ENCODE measurements around the gene TFF2. TPM values are rescaled to one million over a fixed set of nuclear protein-coding genes. Genes with fewer than 3 reads are reported as not detected.

Gene TFF2
- total RNA-seq, 2 experiments from 2014 or later, result not detected

DNA sequence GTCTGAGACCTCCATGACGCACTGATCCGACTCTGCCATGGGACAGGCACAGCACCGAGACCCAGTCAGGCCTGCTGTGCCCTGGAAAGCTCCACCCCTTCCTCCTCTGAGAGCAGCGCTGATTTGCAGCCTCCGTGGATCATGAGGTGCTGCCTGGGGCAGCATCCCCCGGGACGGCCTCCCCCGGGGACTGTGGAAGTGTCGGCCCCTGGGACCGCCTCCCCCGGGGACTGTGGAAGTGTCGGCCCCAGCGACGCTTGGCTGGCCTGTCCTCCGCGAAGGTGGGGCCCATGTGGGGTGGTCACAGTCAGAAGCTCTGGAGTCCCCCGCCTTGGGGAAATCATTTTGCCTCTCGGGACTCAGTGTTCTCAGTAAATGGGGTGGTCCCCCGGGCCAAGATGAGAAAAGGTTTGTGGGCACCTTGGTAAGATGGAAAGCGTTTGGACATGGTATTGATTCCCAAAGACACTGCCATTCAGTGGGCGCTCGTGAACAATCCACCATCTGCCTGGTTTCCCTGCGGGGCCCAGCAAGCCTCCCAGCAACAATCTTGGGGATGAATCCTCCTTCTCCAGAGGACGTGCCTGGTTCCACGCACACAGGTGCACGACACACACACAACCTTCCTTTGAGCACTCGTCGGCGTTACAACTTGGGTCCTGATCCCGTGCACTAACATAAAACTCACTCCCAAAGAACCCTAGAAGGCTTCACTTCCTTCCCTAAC, 3.0 kb downstream of the TFF2 start:
- no peak for DNase-seq
- no peaks in the 10 kb centered on the region for H3K4me1 Mint-ChIP-seq
- no peaks in the 10 kb centered on the region for H3K36me3 Mint-ChIP-seq (ENCODE audit: low read depth)
- no peaks in the 10 kb centered on the region for H3K27me3 Mint-ChIP-seq
- no peak overlapping the region for H3K27ac Mint-ChIP-seq
- ChIA-PET POLR2A (no interaction called here), CTCF (no interaction called here)
- H3K4me3 Mint-ChIP-seq, result no peak overlapping the region
- H3K9me3 Mint-ChIP-seq, result no peaks in the 10 kb centered on the region

DNA sequence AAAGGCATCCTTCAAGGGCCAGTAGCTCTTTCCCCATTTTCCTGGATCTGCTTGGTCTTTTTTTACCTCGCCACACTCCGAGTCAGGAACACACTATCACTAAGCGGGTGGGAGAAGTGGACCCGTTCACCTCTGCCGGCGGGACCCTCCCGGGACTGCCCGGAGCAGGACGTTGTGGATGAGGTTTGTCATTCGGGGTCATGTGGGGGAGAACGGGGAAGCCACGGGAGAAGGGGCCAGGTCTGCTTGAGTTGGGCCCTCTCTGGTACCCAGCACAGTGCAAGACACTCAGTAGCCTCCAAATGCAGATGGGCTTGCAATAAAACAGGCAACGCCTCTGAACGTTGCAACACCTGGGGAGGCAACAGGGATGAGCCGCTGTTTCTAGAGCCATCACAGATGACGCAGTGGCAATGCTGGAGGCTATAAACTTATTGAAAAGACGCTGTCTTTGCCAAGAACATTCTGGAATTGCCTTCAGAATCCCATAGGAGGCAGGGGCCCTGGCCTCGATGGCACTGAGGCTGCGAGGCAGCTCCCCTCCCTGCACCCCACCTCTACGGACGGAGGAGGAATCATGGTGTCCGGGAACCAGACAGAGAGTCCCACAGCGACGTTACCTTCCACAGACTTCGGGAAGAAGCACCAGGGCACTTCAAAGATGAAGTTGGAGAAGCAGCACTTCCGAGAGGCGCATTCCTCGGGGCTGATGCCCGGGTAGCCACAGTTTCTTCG, 3.8 kb downstream of the TFF2 start:
- Mint-ChIP-seq H3K27ac (no peak overlapping the region), H3K36me3 (ENCODE audit: low read depth) (no peaks in the 10 kb centered on the region), H3K27me3 (no peaks in the 10 kb centered on the region), H3K4me3 (no peak overlapping the region), H3K9me3 (no peaks in the 10 kb centered on the region), H3K4me1 (no peaks in the 10 kb centered on the region)
- ChIA-PET POLR2A (no interaction called here), CTCF (no interaction called here)
- DNase-seq, result peak; percentile 7

DNA sequence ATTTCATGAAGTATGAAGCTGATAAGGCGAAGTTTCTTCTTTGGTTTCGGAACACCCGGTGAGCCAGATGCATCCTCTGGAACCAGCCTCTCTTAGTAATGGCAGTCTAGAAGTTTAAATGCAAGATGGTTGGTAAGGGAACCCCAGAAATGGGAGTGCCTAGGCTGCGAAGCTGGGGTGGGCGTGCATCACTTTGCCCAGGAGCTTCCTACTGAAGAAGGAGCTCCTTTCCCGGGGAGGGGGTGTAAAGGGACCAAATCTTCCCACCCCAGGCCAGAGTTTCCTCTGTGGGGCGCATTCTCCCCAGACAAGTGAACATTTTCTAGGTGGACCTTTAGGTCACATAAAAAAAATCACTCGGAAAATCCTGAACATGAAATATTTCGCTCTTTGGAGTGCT, 4.4 kb downstream of the TFF2 start:
- H3K27me3 Mint-ChIP-seq, result no peaks in the 10 kb centered on the region
- DNase-seq, result no peak
- no peak overlapping the region for H3K4me3 Mint-ChIP-seq
- no peaks in the 10 kb centered on the region for H3K9me3 Mint-ChIP-seq
- no peaks in the 10 kb centered on the region for H3K4me1 Mint-ChIP-seq
- no peak overlapping the region for H3K27ac Mint-ChIP-seq
- H3K36me3 Mint-ChIP-seq (ENCODE audit: low read depth), result no peaks in the 10 kb centered on the region
- CTCF ChIA-PET, result no interaction called here
- POLR2A ChIA-PET, result no interaction called here

DNA sequence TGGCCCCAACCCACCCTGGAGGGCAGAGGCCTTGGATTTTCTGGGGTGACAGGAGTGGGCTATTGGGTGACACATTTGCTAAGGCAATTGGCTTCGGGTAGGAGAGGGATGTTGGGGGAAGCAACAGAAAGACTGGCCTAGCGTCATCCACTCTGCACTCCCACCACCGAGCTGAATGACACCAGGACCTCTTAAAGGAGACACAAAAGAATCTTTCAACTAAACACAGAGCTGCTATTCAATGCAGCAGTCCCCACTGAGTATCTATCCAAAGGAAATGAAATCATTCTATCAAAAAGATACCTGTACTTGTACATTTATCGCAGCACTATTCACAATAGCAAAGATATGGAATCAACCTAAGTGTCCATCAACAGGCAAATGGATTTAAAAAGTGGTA, 6.2 kb downstream of the TFF2 start:
- H3K4me1 Mint-ChIP-seq, result no peaks in the 10 kb centered on the region
- no peaks in the 10 kb centered on the region for H3K36me3 Mint-ChIP-seq (ENCODE audit: low read depth)
- ChIA-PET CTCF (interaction anchor here (0.7 kb wide), 1 partner anchor 124 kb away, joined by 3 read pairs; no protein-coding TSS in a partner anchor), POLR2A (no interaction called here)
- H3K4me3 Mint-ChIP-seq, result no peak overlapping the region
- H3K27ac Mint-ChIP-seq, result no peak overlapping the region
- H3K27me3 Mint-ChIP-seq, result no peaks in the 10 kb centered on the region
- H3K9me3 Mint-ChIP-seq, result no peaks in the 10 kb centered on the region
- DNase-seq, result peak; percentile 8

DNA sequence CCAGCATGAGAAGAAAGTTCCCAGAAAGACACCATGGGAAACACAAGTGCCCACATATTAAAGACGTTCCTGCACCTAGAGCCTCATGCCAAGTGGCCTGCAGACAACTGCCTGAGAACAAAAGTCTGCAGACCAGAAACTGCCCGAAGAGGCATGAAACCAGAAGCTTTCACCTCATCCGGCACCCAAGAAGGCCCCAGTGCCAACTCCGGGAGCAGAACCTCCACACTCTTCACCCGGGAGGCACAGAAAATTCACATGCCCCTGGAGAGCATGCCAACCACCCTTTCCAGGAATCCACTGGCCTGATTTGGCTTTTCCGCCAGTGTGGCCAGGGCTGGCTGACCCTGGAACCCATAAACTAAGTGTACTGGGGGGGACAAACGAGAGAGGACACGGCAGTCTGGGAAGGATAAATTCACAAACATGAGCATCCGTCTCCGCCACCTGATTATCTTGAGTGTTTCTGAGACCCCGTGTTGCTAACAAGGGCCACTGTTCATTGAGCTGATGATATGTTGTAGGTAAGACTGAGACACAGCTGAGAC, 6.8 kb downstream of the TFF2 start:
- Mint-ChIP-seq H3K27ac (no peak overlapping the region), H3K27me3 (no peaks in the 10 kb centered on the region), H3K9me3 (no peaks in the 10 kb centered on the region), H3K36me3 (ENCODE audit: low read depth) (no peaks in the 10 kb centered on the region), H3K4me1 (peaks cover 4% of the 10 kb centered on the region), H3K4me3 (no peak overlapping the region)
- peak; percentile 11 for DNase-seq
- ChIA-PET CTCF (interaction anchor here (0.7 kb wide), 1 partner anchor 124 kb away, joined by 3 read pairs; no protein-coding TSS in a partner anchor), POLR2A (no interaction called here)

DNA sequence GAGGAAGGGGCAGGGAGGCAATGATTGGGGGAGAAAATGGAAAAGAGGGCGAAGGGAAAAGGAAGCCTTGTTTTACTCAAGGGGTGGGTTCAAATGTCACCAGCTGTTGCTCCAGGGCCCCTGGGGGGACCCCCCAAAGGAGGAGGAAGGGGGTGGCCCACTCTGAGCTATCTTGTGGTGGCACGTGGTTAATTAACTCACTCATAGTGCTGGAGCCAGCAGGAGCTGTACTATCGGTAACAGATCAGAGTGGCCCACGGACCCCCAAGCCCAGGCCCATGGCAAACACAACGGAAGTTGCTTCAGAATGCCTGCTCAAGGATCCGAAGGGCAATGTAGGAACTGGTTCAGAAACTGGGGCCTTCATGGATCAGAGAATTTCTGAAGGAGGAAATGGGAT, 7.2 kb downstream of the TFF2 start:
- CTCF ChIA-PET, result no interaction called here
- H3K4me3 Mint-ChIP-seq, result no peak overlapping the region
- no peak for DNase-seq
- no peaks in the 10 kb centered on the region for H3K27me3 Mint-ChIP-seq
- H3K36me3 Mint-ChIP-seq (ENCODE audit: low read depth), result no peaks in the 10 kb centered on the region
- H3K4me1 Mint-ChIP-seq, result peaks cover 9% of the 10 kb centered on the region
- no peak overlapping the region for H3K27ac Mint-ChIP-seq
- H3K9me3 Mint-ChIP-seq, result no peaks in the 10 kb centered on the region
- POLR2A ChIA-PET, result no interaction called here

DNA sequence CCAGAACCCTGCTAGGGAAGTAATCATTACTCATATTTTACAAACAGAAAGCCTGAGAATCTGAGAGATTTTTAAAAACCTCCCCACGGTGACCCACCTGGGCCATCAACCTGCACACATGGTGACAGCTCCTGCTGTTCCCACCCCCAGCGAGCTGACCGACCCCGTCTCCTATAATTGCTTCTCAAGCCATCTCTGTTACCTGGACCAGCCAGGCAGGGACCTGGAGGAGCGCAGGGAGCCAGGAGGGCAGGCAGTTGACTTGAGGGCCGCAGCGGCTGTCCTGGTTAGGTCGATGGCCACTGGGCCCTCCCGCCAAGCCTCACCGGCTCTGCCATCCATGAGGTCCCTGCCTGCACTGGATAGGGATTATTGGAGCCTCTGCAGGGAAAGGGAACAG, 7.7 kb downstream of the TFF2 start:
- Mint-ChIP-seq H3K27me3 (no peaks in the 10 kb centered on the region), H3K27ac (no peak overlapping the region), H3K36me3 (ENCODE audit: low read depth) (no peaks in the 10 kb centered on the region), H3K9me3 (no peaks in the 10 kb centered on the region), H3K4me3 (no peak overlapping the region), H3K4me1 (peaks cover 13% of the 10 kb centered on the region)
- POLR2A ChIA-PET, result no interaction called here
- CTCF ChIA-PET, result interaction anchor here (2.0 kb wide), 1 partner anchor 32 kb away, joined by 4 read pairs; no protein-coding TSS in a partner anchor
- DNase-seq, result no peak

DNA sequence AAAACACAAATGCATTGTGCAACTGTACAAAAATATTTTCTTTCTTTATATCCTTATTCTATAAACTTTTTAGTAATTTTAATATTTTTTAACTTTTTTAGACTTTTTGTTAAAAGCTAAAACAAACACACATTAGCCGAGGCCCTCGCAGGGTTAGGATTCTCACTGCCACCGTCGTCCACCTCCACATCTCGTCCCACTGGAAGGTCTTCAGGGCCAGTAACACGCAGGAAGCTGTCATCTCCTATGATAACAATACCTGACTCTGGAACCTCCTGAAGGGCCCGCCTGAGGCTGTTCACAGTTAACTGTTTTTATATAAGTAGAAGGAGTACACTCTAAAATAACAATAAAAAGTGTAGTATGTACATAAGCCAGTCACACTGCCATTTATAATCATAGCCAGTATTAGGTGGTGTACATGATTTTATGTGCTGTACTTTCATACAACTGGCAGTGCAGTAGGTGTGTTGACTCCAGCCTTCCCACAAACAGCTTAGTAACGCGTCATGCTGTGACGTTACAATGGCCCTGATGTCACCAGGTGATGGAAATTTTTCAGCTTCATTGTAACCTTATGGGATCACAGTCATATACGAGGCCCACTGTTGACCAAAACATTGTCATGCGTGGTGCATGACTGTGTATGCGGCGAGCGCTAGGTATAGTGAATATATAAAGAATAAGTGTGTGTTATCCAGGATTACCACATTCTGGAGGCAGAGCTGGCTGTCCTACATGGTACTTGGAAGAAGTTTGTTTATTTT, 8.8 kb downstream of the TFF2 start:
- CTCF ChIA-PET, result interaction anchor here (2.0 kb wide), 1 partner anchor 31 kb away, joined by 4 read pairs; no protein-coding TSS in a partner anchor
- H3K27me3 Mint-ChIP-seq, result peaks cover 9% of the 10 kb centered on the region
- DNase-seq, result no peak
- no peaks in the 10 kb centered on the region for H3K36me3 Mint-ChIP-seq (ENCODE audit: low read depth)
- no peak overlapping the region for H3K4me3 Mint-ChIP-seq
- H3K4me1 Mint-ChIP-seq, result peaks cover 19% of the 10 kb centered on the region
- POLR2A ChIA-PET, result no interaction called here
- H3K9me3 Mint-ChIP-seq, result no peaks in the 10 kb centered on the region
- H3K27ac Mint-ChIP-seq, result no peak overlapping the region

DNA sequence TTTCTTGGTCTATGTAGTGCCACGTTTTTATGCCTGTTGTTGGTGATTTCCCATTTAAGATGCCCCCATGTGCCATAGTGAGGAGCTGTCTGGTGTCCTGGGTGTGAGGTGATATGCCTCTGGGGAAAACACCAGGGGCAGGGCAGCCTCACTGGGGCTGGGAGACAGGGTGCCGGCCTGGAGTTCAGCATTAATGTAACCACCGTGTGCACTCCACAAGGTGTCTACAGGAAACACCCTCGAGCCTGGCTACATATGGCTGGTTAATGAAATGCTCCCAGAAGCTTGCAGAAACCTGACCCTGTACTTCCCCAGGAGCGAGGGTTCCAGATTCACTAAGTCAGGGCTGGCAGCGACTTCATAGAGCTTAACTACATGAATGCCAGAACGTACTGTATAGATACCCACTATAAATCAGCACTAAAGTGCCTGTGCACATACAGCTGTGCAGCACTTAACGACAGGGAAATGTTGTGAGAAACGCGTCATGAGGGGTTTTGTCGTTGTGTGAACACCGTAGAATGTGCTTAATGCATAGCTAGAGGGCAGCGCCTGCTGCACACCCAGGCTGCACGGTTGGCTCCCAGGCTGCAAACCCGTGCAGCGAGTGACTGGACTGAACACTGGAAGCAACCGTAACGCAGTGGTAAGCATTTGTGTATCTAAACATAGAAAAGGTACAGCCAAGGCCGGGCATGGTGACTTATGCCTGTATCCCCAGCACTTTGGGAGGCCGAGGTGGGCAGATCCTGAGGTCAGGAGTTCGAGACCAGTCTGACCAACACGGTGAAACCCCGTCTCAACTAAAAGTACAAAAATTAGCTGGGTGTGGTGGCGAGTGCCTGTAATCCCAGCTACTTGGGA, 10.4 kb downstream of the TFF2 start:
- H3K4me3 Mint-ChIP-seq, result no peak overlapping the region
- ChIA-PET POLR2A (interaction anchor here (0.7 to 1.3 kb wide), 2 partner anchors 83 to 120 kb away, joined by 3 to 4 read pairs; no protein-coding TSS in a partner anchor), CTCF (no interaction called here)
- H3K36me3 Mint-ChIP-seq (ENCODE audit: low read depth), result no peaks in the 10 kb centered on the region
- H3K9me3 Mint-ChIP-seq, result no peaks in the 10 kb centered on the region
- no peak overlapping the region for H3K27ac Mint-ChIP-seq
- peaks cover 21% of the 10 kb centered on the region for H3K27me3 Mint-ChIP-seq
- DNase-seq, result peak; percentile 15
- peaks cover 19% of the 10 kb centered on the region for H3K4me1 Mint-ChIP-seq

DNA sequence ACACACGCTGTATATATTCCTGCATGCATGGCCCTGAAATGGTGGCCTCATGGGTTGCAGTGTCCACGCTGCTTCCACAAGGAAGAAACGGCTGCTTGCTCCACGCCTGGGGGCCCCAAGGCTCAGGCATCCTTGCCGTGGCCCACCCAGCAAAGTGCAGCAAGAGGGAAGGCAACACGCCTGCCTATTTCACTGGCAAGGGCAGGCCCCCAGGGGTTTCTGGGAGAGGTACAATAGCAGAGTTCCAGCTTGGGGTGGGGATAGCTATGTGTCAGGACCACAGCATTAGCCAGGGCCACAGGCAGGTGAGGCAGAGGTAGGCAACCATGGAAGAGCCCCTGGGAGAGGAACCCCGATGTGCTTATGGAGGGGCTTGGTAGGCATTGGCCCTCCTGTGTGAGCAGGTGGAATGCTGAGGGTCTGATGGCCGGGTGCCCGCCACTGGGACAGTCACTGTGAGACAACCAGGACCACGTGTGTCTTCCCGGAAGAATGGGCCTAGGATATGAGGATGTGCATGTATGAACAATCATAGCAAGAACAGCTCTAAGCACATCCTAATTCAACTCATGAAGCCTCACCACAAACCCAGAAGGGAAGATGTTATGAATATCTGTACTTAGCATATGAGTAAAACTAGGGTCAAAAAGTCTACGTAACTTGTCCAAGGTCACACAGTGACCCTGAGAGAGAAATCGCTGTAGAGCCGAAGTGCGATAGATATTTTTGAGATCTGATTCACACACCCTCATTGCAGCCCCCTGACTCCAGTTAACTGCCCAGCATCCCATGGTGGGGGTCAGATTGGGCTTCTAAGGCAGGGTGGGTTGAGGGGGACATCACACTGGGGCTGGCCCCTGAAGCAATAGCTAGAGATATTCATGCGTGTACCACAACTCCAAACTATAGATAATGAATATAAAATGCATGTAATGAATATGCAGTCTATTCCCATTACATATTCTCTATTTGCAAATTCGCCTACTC, 11.8 kb downstream of the TFF2 start:
- DNase-seq, result no peak
- Mint-ChIP-seq H3K9me3 (no peaks in the 10 kb centered on the region), H3K4me3 (no peak overlapping the region)

More for the DNA sequence above, 11.8 kb downstream of the TFF2 start:
- Mint-ChIP-seq H3K27me3 (peaks cover 22% of the 10 kb centered on the region), H3K27ac (no peak overlapping the region), H3K4me1 (peaks cover 19% of the 10 kb centered on the region), H3K36me3 (ENCODE audit: low read depth) (no peaks in the 10 kb centered on the region)
- ChIA-PET CTCF (interaction anchor here (0.7 to 2.2 kb wide), 6 partner anchors 28 to 109 kb away, joined by 3 to 9 read pairs (median 4); no protein-coding TSS in a partner anchor), POLR2A (interaction anchor here (1.1 kb wide), 1 partner anchor 104 kb away, joined by 3 read pairs; no protein-coding TSS in a partner anchor)

Measured in activated CD4-positive, alpha-beta memory T cell treated with anti-CD3 and anti-CD28 coated beads, Interleukin-2, amount 10 ng/mL, durations not matched to agents 7 days and 5 days (primary cell).